Skeletal muscle satellite cell (primary cell): ENCODE measurements around the gene SIX6.
A peak's percentile ranks its signal among the peaks of the same experiment; 100 is the strongest.

Experiments used
- H3K27me3 ChIP-seq: 2 replicates; pipeline ENCODE4 v1.7.0; 2013; ENCODE audit warnings: low read length; ENCODE audit not compliant: control insufficient read depth, insufficient read depth
- H3K36me3 ChIP-seq: 2 replicates; pipeline ENCODE4 v1.7.0; 2013; ENCODE audit warnings: mild to moderate bottlenecking, control low read depth, low read length; ENCODE audit not compliant: insufficient read depth
- H3K4me1 ChIP-seq: 2 replicates; pipeline ENCODE4 v1.7.0; 2013; ENCODE audit warnings: low read length; ENCODE audit not compliant: control insufficient read depth, insufficient read depth
- H3K4me2 ChIP-seq: 2 replicates; pipeline ENCODE4 v1.7.0; 2013; ENCODE audit warnings: mild to moderate bottlenecking, low read length
- H3K4me3 ChIP-seq: 2 replicates; pipeline ENCODE4 v1.7.0; 2013; ENCODE audit warnings: low read length
- H3K9ac ChIP-seq: 2 replicates; pipeline ENCODE4 v1.7.0; 2013; ENCODE audit warnings: mild to moderate bottlenecking, low read depth, low read length, moderate library complexity
- H3K9me3 ChIP-seq: replicated peaks from 2 replicates; pipeline ENCODE4 v1.7.0; 2013; ENCODE audit warnings: mild to moderate bottlenecking, control low read depth, low read length

SIX6 gene

DNA sequence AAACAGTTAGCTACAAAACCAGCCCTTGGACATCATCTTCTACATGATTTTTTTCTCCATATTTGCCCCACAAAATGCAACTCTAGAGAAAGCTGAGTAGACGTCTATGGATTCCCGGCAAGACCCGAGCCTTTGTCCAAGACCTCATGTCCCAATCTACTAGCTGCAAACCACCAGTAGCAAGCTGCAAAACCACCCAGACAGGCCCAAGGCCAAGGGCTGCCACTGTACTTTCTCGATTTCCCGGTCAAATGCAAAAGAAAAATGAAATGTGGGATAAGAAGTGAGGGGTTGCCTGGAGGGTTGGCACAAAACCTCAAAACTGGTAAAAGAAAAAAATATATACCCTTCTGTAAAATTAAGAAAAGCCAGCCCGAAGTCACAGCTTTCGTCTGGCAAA is 2.9 kb upstream of the SIX6 start:
- Histone ChIP-seq H3K9ac (no peak overlapping the region), H3K4me3 (no peak overlapping the region), H3K27me3 (peaks cover 71% of the 10 kb centered on the region), H3K4me2 (no peak overlapping the region), H3K4me1 (peaks cover 12% of the 10 kb centered on the region), H3K36me3 (no peaks in the 10 kb centered on the region), H3K9me3 (peaks cover 5% of the 10 kb centered on the region)

- Histone ChIP-seq H3K27me3 (peaks cover 72% of the 10 kb centered on the region), H3K9ac (no peak overlapping the region), H3K9me3 (peaks cover 5% of the 10 kb centered on the region), H3K4me2 (no peak overlapping the region), H3K4me3 (no peak overlapping the region), H3K4me1 (peaks cover 12% of the 10 kb centered on the region), H3K36me3 (no peaks in the 10 kb centered on the region)
Observed at GRCh38 chr14:60506462-60506984, 2.4 kb upstream of the SIX6 start.

DNA sequence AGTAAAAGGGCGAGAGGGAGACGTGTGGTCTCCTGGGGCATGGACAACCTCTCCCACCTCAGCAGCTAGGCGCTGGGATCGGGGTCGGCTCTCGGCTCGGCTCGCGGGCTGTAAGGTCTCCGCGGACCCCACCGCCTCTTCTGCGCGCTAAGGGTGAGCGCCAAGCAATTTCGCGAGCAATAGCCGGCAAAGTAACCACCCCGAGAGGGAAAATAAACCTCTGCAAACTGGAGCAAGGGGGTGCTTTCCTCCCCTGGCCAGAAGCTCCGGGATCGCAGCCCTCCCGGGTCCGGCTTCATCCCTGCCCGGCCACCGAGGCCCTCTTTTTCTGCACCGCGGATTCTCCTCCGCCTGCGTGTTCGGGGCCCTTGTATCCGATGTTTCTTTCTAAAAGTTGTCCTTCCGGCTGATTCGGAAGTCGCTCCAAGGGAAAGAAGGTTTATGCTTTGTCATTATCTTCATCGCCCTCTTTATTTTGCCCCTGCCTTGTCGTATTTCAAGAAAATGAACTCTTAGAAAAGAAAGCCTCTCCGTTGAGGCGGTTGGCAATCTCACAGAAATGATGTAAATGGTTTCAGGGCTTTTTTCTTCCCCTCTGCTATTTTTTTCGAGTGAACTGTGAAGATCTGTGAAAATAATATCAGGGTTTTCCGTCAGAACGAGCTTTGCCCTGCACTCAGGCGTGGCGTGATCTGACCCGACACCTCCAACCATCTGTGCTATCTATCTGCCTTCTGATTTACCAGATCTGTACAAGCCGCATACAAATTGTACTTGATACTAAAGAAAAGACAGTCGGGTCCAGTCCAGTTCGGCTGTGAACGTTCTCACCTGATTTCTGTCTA is 1.7 kb upstream of the SIX6 start:
- Histone ChIP-seq H3K4me3 (no peak overlapping the region), H3K4me1 (peaks cover 12% of the 10 kb centered on the region), H3K9me3 (peaks cover 5% of the 10 kb centered on the region), H3K4me2 (no peak overlapping the region), H3K36me3 (no peaks in the 10 kb centered on the region), H3K27me3 (peaks cover 76% of the 10 kb centered on the region), H3K9ac (no peak overlapping the region)

- Histone ChIP-seq H3K27me3 (peaks cover 87% of the 10 kb centered on the region), H3K4me1 (peaks cover 12% of the 10 kb centered on the region), H3K4me2 (peak overlapping the region; percentile 78), H3K9ac (no peak overlapping the region), H3K9me3 (peaks cover 5% of the 10 kb centered on the region), H3K36me3 (no peaks in the 10 kb centered on the region), H3K4me3 (peak overlapping the region; percentile 60)
Observed at GRCh38 chr14:60508363-60508706, 611 bp upstream of the SIX6 start.

GRCh38 chr14:60509438-60510253 is 700 bp downstream of the SIX6 start:
- Histone ChIP-seq H3K4me1 (peaks cover 12% of the 10 kb centered on the region), H3K4me2 (peak overlapping the region; percentile 78), H3K27me3 (peaks cover 90% of the 10 kb centered on the region), H3K9me3 (peaks cover 5% of the 10 kb centered on the region), H3K9ac (no peak overlapping the region), H3K4me3 (peak overlapping the region; percentile 60), H3K36me3 (no peaks in the 10 kb centered on the region)

DNA sequence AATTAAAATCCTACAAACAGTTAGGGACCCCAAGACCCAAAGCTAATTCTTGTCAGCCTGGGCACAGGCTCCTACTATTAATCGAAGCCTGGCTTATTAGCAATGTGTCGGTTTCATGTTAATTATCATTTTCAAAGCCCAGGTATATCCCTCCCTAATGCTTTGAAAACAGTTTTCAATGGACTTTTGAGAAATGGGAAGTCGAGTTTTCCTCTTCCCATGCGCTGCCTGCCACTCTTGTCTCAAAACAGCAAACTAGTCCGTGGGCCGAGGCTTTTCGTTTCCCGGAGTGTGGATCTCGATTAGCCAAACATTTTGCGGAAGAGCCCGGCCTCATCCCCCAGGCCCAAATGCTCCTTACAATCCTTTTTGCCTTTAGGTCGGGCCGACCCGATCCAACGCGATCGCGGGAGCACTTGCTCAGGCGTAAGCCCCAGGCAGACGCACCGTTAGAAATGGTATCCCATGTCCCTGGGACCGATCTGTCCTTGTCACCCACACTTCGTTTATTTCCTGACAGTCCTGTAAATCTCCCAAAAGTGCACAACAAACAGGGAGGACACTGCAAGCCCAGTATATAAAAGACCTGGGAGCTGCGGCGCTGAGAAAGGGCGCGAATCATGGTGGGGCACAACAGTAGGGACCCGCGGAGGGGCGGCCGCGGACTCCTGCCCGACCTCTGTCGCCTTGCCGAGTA is 1.5 kb downstream of the SIX6 start:
- H3K9me3 ChIP-seq = peaks cover 5% of the 10 kb centered on the region
- peaks cover 84% of the 10 kb centered on the region for H3K27me3 ChIP-seq
- no peak overlapping the region for H3K9ac ChIP-seq
- H3K4me2 ChIP-seq = no peak overlapping the region
- no peak overlapping the region for H3K4me3 ChIP-seq
- peaks cover 14% of the 10 kb centered on the region for H3K4me1 ChIP-seq
- H3K36me3 ChIP-seq = no peaks in the 10 kb centered on the region

DNA sequence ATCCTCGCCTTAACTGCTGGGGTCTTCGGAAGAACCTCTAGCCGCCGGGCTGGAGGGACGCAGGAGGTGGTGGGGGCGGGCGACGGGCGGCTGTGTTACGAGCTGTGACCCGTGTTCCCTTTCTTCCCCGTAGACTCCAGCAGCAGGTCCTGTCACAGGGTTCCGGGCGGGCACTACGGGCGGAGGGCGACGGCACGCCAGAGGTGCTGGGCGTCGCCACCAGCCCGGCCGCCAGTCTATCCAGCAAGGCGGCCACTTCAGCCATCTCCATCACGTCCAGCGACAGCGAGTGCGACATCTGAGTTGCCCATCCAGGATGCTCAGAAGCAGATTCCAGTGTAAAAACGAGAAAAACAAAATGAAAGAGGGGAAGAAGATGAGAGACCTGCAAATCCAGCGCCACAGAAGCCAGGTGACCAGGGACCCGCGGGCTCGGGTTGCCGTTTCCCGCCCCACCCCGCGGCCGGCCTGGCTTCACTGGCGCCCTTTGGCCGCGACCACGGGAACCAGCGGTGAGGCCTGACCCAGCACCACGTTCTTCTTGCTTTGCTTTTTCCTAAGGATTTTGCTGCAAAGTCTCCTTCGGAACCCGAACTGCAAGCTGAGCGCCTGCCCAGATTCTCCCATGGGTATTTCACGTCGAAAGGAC is 2.1 kb downstream of the SIX6 start:
- Histone ChIP-seq H3K9ac (no peak overlapping the region), H3K4me1 (peaks cover 14% of the 10 kb centered on the region), H3K9me3 (peaks cover 5% of the 10 kb centered on the region), H3K4me2 (no peak overlapping the region), H3K36me3 (no peaks in the 10 kb centered on the region), H3K4me3 (no peak overlapping the region), H3K27me3 (peaks cover 78% of the 10 kb centered on the region)

- Histone ChIP-seq H3K36me3 (no peaks in the 10 kb centered on the region), H3K9me3 (peaks cover 5% of the 10 kb centered on the region), H3K9ac (no peak overlapping the region), H3K4me3 (no peak overlapping the region), H3K4me1 (peaks cover 14% of the 10 kb centered on the region), H3K4me2 (no peak overlapping the region), H3K27me3 (peaks cover 74% of the 10 kb centered on the region)
Observed at GRCh38 chr14:60512126-60512525, 3.2 kb downstream of the SIX6 start.

DNA sequence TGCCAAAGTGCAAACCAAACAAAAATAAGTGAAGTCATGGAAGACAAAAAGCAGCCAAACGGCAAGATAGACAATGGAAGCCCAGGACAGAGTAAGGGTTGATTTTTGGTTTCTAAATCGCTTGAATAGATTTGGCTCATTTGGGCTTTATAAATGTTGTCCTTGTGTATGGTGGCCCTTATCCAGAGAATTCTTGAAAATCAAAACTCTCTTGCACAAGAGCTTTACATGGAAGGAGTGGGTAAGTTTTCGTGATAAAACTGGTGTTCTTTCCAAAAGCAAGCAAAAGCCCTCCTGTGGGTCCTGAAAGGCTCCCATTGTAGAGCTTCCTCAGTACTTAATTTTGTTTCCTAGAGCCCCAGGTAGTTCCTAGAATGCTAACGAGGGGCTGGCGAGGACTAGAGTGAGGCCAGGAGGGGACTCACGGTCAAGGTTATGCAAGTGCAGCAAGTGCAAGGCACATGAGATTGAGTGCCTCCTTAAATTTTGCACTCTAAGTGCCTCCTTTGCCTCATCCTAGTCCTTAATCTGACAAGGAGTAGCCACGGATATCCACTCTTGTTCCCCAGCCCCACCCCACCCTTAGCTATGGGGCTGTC is 4.1 kb downstream of the SIX6 start:
- no peak overlapping the region for H3K9ac ChIP-seq
- H3K4me2 ChIP-seq = no peak overlapping the region
- H3K36me3 ChIP-seq = no peaks in the 10 kb centered on the region
- peaks cover 5% of the 10 kb centered on the region for H3K9me3 ChIP-seq
- H3K27me3 ChIP-seq = peaks cover 65% of the 10 kb centered on the region
- H3K4me1 ChIP-seq = peaks cover 14% of the 10 kb centered on the region
- H3K4me3 ChIP-seq = no peak overlapping the region

GRCh38 chr14:60514378-60514740 is 5.4 kb downstream of the SIX6 start:
- Histone ChIP-seq H3K4me1 (peaks cover 5% of the 10 kb centered on the region), H3K4me2 (peak overlapping the region; percentile 81), H3K4me3 (peak overlapping the region; percentile 75), H3K36me3 (no peaks in the 10 kb centered on the region), H3K27me3 (peaks cover 58% of the 10 kb centered on the region), H3K9ac (peak overlapping the region; percentile 65), H3K9me3 (peaks cover 5% of the 10 kb centered on the region)
